GM23248 (cell line): ENCODE results near the gene SIGLEC15.

Source experiments
- EZH2 ChIP-seq: fragments of 200-600 bp; sonication (generic); IDR thresholded peaks from 2 replicates; pipeline ENCODE4 v1.6.1; 2018; ENCODE audit warnings: antibody characterized with exemption, mild to moderate bottlenecking; ENCODE audit not compliant: insufficient read depth, poor library complexity, severe bottlenecking
- EZH2phosphoT487 ChIP-seq: fragments of 200-600 bp; sonication (generic); IDR thresholded peaks from 2 replicates; pipeline ENCODE4 v1.6.1; 2018; ENCODE audit warnings: antibody characterized with exemption, moderate library complexity, mild to moderate bottlenecking, low read depth; ENCODE audit not compliant: insufficient read depth

DNA sequence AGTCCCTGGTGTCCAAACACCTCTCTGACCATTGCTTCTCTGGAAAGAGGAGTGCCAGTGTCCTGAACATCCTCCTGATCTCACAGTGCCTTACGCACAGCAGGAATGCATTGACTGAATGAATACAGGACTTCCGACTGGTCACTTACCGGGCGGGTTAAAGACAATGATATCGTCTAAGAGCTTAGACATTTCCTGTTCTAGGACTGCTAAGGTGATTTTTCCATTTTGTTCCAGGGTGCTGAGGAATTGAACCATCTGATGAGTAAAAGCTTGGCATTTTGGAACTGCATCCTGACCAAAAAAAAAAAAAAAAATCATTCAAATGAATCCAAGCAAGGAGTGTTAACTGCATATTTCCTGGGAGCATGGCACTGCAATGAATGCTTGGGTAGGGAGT, 40.0 kb downstream of the SIGLEC15 start:
- TF ChIP-seq EZH2 (no peak), EZH2phosphoT487 (no peak)
